CD14-positive monocyte (primary cell): ENCODE data around the gene GPSM1. TPM values are rescaled to one million over a fixed set of nuclear protein-coding genes. Genes with fewer than 3 reads are reported as not detected.

Source experiments
- DNase-seq, 3 donors: peaks; one replicate each; pipeline ENCODE4 v3.0.0-alpha.2; 2011 to 2022
- H2AFZ ChIP-seq: 2 replicates; pipeline ENCODE4 v1.6.0; 2012; ENCODE audit warnings: mild to moderate bottlenecking, low read depth, low read length, inconsistent platforms; ENCODE audit not compliant: insufficient read depth, poor library complexity, severe bottlenecking
- H3K27ac ChIP-seq, 2 donors: 1 replicate in 1 of 2; 2 replicates in 1 of 2; pipeline ENCODE4 v1.5.1; 2012 to 2013; ENCODE audit warnings: low read length in 2 of 2, control low read depth in 1 of 2, inconsistent platforms in 1 of 2, low read depth in 1 of 2, mild to moderate bottlenecking in 1 of 2
- H3K27me3 ChIP-seq, 2 donors: one replicate each; pipeline versions ENCODE4 v1.6.0 to v1.6.1; 2011 to 2013; ENCODE audit warnings: low read length in 2 of 2; ENCODE audit not compliant: control insufficient read depth in 2 of 2, insufficient read depth in 2 of 2
- H3K36me3 ChIP-seq, 2 donors: replicated peaks in 1 of 2; 1 replicate in 1 of 2; 2 replicates in 1 of 2; pipeline versions ENCODE4 v1.5.1 to v1.6.1; 2012 to 2013; ENCODE audit warnings: low read length in 2 of 2, control low read depth in 1 of 2, inconsistent platforms in 1 of 2, mild to moderate bottlenecking in 1 of 2; ENCODE audit not compliant: insufficient read depth in 2 of 2, control insufficient read depth in 1 of 2
- H3K4me1 ChIP-seq, 2 donors: 1 replicate in 1 of 2; 2 replicates in 1 of 2; pipeline versions ENCODE4 v1.5.1 to v1.6.1; 2012 to 2013; ENCODE audit warnings: low read length in 2 of 2, control low read depth in 1 of 2, inconsistent platforms in 1 of 2, mild to moderate bottlenecking in 1 of 2, moderate library complexity in 1 of 2; ENCODE audit not compliant: insufficient read depth in 2 of 2, control insufficient read depth in 1 of 2
- H3K4me2 ChIP-seq: replicated peaks from 2 replicates; pipeline ENCODE3; 2012; ENCODE audit warnings: low read length, moderate library complexity, mild to moderate bottlenecking; ENCODE audit not compliant: poor library complexity, severe bottlenecking; ENCODE audit errors: extremely low read depth
- H3K4me3 ChIP-seq, 3 experiments: fragments of 200-600 bp in 1 of 3; sonication (generic) in 1 of 3; replicated peaks in 1 of 3; 1 replicate in 2 of 3; 2 replicates in 1 of 3; pipeline ENCODE4 v1.5.1; 2011 to 2013; ENCODE audit warnings: low read length in 3 of 3, mild to moderate bottlenecking in 3 of 3, control low read depth in 2 of 3, low read depth in 2 of 3, inconsistent platforms in 1 of 3, moderate library complexity in 1 of 3
- H3K79me2 ChIP-seq: 2 replicates; pipeline ENCODE4 v1.6.0; 2012; ENCODE audit warnings: mild to moderate bottlenecking, control low read depth, inconsistent platforms, low read length, moderate library complexity; ENCODE audit not compliant: insufficient read depth
- H3K9ac ChIP-seq: 2 replicates; pipeline ENCODE4 v1.6.0; 2017; ENCODE audit warnings: low read length, mild to moderate bottlenecking; ENCODE audit not compliant: insufficient read depth, poor library complexity, severe bottlenecking
- H3K9me3 ChIP-seq, 2 donors: replicated peaks in 1 of 2; 1 replicate in 1 of 2; 2 replicates in 1 of 2; pipeline versions ENCODE4 v1.5.1 to v1.6.1; 2012 to 2013; ENCODE audit warnings: low read length in 2 of 2, control low read depth in 1 of 2; ENCODE audit not compliant: control insufficient read depth in 1 of 2, insufficient read depth in 1 of 2
- H4K20me1 ChIP-seq: 2 replicates; pipeline ENCODE4 v1.6.0; 2012; ENCODE audit warnings: mild to moderate bottlenecking, low read length, control low read depth, moderate library complexity; ENCODE audit not compliant: insufficient read depth
- H3K27ac Mint-ChIP-seq, 7 donors: one replicate each; pipeline ENCODE4 v1.8.0; 2020; ENCODE audit warnings: mild to moderate bottlenecking in 7 of 7, mixed read lengths in 7 of 7, moderate library complexity in 6 of 7, inconsistent platforms in 2 of 7
- H3K27me3 Mint-ChIP-seq, 3 donors: one replicate each; pipeline ENCODE4 v1.8.0; 2021 to 2022; ENCODE audit warnings: low read depth in 3 of 3, mild to moderate bottlenecking in 3 of 3, mixed read lengths in 3 of 3, moderate library complexity in 3 of 3, inconsistent platforms in 1 of 3
- H3K36me3 Mint-ChIP-seq, 2 donors: one replicate each; pipeline ENCODE4 v1.8.0; 2020; ENCODE audit warnings: mixed read lengths in 2 of 2, inconsistent platforms in 1 of 2, mild to moderate bottlenecking in 1 of 2
- H3K4me1 Mint-ChIP-seq: one replicate; pipeline ENCODE4 v1.8.0; 2020; ENCODE audit warnings: mild to moderate bottlenecking, mixed read lengths
- H3K4me3 Mint-ChIP-seq, 2 donors: one replicate each; pipeline ENCODE4 v1.8.0; 2020; ENCODE audit warnings: mild to moderate bottlenecking in 2 of 2, mixed read lengths in 2 of 2, moderate library complexity in 1 of 2
- H3K9me3 Mint-ChIP-seq, 7 donors: one replicate each; pipeline ENCODE4 v1.8.0; 2020 to 2022; ENCODE audit warnings: mixed read lengths in 7 of 7, mild to moderate bottlenecking in 6 of 7, moderate library complexity in 6 of 7, inconsistent platforms in 2 of 7
- CTCF ChIP-seq: fragments of 200-600 bp; IDR thresholded peaks from one replicate; pipeline ENCODE4 v1.8.0; 2022; ENCODE audit warnings: antibody characterized with exemption, mild to moderate bottlenecking
- WGBS: methylation state at CpG from one replicate; pipeline ENCODE4 v1.1.5; 2013; ENCODE audit warnings: missing lambda C conversion rate; ENCODE audit not compliant: insufficient coverage; 5-methylcytosine and 5-hydroxymethylcytosine counted together
- intact Hi-C, 2 donors: fragments of 100-400 bp; cut with micrococcal nuclease; formaldehyde crosslinking; loops; one replicate each; pipeline versions ENCODE4 v1.15.0 to v1.15.1; 2023
- polyA plus RNA-seq, 3 donors: library from polyadenylated mRNA; depleted of rRNA in 1 of 3; unstranded in 2 of 3; stranded (reverse) in 1 of 3; fragments of 300-500 nt in 2 of 3; fragments of >200 nt in 1 of 3; fragmentation: Illumina TruSeq in 2 of 3; gene quantifications; 1 replicate in 2 of 3; 2 replicates in 1 of 3; pipeline ENCODE4 v1.2.3, GENCODE V29; 2012 to 2021

GPSM1 gene
- polyA plus RNA-seq, 3 donors = 0.67 to 3.1 (median 0.73) TPM

- Histone ChIP-seq H3K4me1 (peaks cover 10 to 12% of the 10 kb centered on the region in 2 donors), H4K20me1 (no peaks in the 10 kb centered on the region), H3K9ac (no peak overlapping the region), H3K27ac (no peak overlapping the region), H3K79me2 (no peaks in the 10 kb centered on the region), H3K4me2 (no peak overlapping the region), H2AFZ (no peak overlapping the region), H3K36me3 (no peaks in the 10 kb centered on the region), H3K4me3 (no peak overlapping the region), H3K9me3 (no peaks in the 10 kb centered on the region), H3K27me3 (no peaks in the 10 kb centered on the region)
- TF ChIP-seq CTCF = no peak
- H3K9me3 Mint-ChIP-seq = no peaks in the 10 kb centered on the region
- no peak overlapping the region for H3K4me3 Mint-ChIP-seq
- intact Hi-C loops = no loop called here
- H3K27me3 Mint-ChIP-seq = no peaks in the 10 kb centered on the region
- no peak for DNase-seq
- no peaks in the 10 kb centered on the region for H3K36me3 Mint-ChIP-seq
- 88% methylated on average over 19 of the region's 21 CpGs for WGBS
- peaks cover 2% of the 10 kb centered on the region for H3K4me1 Mint-ChIP-seq
- H3K27ac Mint-ChIP-seq = peak overlapping the region in 2 of 7 donors; percentile 63 to 82
These were observed 17.4 kb downstream of the GPSM1 start for GRCh38 chr9:136344544-136345280.

GRCh38 chr9:136345281-136346156 is 18.2 kb downstream of the GPSM1 start:
- Histone ChIP-seq H3K9ac (no peak overlapping the region), H3K36me3 (no peaks in the 10 kb centered on the region), H3K4me1 (peaks cover 10 to 12% of the 10 kb centered on the region in 2 donors), H3K4me2 (no peak overlapping the region), H3K27me3 (no peaks in the 10 kb centered on the region), H3K4me3 (no peak overlapping the region), H4K20me1 (no peaks in the 10 kb centered on the region), H3K79me2 (no peaks in the 10 kb centered on the region), H3K9me3 (no peaks in the 10 kb centered on the region), H3K27ac (no peak overlapping the region), H2AFZ (no peak overlapping the region)
- 91% methylated on average over 40 of the region's 43 CpGs for WGBS
- no peaks in the 10 kb centered on the region for H3K36me3 Mint-ChIP-seq
- no peak for DNase-seq
- intact Hi-C loops = no loop called here
- no peak for TF ChIP-seq CTCF
- H3K4me1 Mint-ChIP-seq = peaks cover 2% of the 10 kb centered on the region
- no peaks in the 10 kb centered on the region for H3K9me3 Mint-ChIP-seq
- H3K4me3 Mint-ChIP-seq = no peak overlapping the region
- peaks cover 0 to 1% (median 0%) of the 10 kb centered on the region in 3 donors for H3K27me3 Mint-ChIP-seq
- no peak overlapping the region for H3K27ac Mint-ChIP-seq
